GM19238 (cell line): ENCODE results near the gene TMEM117.

Experiments used
- DNase-seq: peaks from one replicate; pipeline ENCODE4 v3.0.0; 2011; ENCODE audit warnings: low spot score; ENCODE audit not compliant: insufficient read length

TMEM117 gene

DNA sequence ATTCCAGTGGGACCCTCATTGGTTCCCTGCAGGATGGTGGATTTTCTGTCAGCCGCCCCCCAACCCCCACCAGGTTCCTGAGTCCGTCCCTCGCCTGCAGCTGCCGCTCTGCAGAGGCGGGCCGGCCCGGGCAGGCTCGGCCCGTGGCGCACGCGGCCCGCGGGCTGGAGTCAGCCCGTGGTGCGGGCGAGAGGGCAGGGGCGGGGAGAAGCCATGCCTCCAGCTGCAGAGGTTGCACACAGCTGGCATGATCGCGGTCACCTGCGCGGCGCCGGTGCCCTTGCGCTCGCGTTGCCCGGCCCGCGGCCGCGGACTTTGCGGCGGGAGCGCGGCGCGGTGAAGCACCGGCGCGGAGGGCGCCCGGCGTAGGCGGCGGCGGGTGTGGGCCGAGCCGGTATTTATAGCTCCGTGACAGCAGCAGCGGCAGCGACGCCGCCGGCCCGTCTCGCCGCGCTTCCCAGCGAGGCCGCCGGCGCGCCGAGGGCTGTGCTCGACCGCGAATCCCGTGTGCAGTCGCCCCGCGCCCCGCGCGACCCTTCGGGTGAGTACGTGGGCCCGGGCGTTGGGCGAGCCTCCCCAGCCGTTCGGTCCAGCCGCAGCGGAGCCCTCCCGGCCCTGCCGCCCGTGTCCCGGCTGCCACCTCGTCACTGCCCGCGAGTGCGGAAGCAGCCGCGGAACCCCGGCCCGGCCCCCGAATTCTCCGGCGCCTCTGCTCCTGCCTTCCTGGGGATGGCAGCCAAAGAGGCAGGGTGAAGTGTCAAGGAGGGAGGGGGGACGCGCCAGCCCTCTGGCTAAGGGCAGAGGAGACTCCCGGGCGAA lies at the start of gene TMEM117:
TSS of gene TMEM117 (plus strand) at position 426 of the 819 bp plus-strand sequence.
- peak; percentile 71 for DNase-seq

DNA sequence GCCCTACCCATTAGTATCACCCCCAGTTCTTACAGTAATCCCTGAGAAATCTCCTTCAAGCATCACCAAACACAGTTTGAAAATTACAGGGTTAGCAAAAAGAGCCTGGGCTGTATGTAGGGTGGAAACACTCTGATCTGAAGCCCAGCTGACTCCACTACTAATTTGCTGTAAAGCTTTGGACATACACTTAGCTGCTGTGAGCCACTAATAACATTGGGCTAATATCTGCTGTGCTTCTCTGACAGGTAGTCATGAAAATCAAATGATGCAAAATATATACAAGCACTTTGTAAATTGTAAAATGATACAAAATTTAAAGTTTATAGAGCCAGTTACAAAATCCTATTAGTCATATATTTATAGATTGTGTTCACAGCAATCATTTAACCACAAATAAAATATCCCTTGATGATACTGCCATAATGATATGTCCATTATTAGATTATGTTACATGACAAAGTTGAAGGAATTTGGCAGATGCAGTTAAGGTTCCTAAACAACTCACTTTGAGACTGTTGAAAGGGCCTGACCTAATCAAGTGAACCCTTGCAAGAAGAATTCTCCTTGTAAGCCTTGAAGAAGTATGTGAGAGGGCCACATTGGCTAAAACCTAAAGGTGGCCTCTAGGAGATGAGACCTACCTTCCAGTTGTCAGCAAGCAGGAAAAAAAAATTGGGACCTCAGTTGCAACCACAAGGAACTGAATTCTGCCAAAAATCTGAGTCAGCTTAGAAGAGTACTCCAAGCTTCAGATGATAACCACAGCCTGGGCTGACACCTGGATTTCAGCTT lies 48.8 kb upstream of the TMEM117 start:
- DNase-seq: no peak

DNA sequence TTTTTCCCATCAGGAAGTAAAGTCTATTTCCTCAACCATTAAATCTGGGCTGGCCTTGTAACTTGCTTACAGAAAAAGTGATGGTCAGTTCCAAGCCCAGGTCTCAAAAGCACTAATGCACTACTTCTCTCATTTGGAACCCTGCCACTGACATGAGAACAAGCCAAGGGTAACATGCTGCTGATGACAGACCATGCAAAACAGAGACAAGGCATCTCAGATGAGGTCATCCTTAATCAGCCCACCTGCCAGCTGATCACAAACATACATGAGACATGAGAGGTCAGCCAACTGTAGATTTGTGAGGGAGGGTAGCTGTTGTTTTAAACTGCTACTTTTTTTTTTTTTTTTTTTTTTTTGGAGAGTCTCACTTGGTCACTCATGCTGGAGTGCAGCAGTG lies 45.9 kb upstream of the TMEM117 start:
- DNase-seq: no peak

DNA sequence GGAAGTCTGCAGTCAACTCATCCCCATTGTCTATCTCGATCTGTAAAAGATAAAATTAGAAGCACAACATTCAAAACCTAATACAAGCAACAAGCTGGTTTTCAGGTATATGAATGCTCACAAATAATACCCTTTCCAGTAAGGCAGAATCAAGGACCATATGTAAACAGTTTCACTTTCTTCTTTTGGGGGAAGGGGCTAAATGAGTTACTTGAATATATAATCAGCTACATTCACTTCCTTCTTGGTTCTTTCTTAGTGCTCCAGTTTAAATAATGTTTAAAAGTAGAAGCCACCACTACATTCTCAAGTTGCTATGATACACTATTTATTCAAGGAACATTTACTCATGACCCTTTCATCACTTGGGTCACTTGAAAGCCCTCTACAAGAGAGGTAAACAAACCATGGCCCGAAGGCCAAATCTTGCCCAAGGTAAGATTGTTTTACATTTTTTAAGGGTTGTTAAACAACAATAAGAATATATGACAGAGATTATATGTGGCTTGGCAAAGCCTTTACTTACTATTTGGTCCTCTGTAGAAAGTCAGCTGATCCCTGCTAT lies 40.1 kb upstream of the TMEM117 start:
- no peak for DNase-seq

DNA sequence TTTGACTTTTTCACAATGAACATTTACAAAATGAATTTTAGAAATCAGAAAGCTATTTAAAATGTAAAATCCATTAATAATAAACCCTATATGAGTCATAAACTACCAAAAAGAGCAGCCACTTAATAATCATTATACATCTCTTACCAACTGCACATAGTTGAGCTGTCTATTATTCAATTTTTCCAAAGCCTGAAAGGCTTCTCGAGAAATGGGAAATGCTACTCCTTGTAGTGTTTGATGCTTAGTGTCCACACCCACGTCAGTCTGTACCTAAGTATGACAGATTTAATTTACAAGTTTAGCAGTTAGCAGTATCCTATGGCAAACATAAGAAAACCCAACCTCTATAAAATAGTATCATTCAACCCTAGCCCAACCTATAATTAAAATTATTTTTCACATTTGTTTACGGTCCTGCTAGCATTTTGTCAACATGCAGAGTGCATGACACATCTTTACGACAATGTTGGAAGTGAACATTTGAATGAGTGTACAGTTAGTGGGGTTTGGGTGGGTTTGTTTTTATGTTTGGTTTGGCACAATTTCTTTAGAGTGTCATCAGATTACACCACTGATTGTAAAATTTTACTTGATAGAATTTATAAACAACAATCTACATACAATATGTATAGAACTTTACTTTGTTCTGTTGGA lies 38.2 kb upstream of the TMEM117 start:
- no peak for DNase-seq

DNA sequence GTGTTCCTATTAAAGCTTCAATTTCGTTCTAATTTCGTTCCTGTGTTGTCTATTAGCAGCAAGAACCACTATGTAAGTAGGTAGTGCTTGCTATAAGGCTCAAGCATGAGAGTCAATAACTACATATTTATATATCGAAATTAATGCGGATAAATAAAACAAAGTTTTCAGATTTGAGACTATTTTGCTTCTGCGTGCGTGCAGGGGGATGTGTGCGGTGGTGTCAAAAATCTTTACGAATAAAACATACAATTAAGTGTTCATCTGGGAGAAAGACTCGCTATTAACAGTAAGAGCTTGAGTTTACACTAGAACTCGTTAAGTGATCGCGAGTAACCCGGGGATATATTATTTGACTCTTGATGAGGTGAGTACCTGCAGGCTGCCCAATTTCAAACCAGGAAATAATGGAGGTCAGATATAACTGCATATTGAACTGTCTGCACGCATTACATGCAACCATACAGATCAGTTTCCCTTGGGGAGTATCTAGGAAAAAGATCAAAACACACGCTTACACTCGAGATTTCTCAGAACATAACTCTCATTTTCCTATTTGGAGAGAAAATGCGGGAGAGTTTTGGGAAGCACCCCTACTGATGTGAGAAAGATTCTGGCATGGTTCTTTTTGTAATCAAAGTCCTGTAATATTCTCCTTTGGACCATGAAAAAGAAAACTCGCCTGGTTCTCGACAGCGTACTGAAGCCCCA lies 30.6 kb upstream of the TMEM117 start:
- DNase-seq: no peak

DNA sequence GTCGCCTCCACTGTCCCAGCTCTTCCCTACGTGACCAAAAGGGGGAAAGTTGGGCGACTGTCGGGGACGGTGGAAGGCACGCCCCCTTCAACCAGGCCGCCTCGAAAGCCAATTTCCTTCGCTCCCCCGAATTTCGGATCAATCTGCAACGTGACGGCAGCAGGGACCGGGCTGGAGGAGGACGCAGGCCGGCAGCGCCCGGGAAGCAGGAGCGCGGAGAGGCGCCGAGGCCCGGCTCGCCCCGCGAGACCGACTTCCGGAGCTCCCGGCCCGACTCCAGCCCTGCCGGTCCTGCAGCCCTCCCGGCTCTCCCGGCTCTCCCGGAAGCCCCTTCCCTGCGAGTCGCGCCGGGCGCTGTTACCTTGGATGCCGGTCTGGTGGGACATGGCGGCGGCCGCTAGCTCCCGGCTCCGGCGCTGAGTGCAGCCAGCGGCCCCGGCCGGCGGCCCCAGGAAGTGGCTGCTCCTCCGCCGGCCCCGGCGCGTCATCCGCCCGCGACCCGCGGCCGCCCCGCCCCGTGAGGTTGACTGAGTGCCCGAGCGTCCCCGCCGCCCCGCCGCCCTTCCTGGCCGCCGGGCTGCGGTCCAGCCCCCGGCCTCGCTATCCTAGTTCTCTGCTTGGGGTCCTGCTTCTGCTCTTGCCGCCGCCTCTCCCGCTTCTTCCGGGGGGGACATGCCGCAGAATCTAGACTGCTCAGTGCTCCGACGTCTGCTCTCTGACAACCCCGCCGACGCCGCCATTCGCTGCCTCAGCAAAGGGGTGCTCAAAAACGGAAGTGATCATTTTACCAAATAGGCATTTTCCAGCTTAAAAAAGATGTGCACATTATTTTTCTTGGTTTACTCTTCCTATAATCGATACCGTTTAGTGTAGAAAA lies 29.8 kb upstream of the TMEM117 start, which contains the start of gene TWF1:
TSS of gene TWF1 (minus strand) at position 458 of the 877 bp plus-strand sequence. CDS start at position 386, 72 bp downstream.
- DNase-seq: peak; percentile 74

DNA sequence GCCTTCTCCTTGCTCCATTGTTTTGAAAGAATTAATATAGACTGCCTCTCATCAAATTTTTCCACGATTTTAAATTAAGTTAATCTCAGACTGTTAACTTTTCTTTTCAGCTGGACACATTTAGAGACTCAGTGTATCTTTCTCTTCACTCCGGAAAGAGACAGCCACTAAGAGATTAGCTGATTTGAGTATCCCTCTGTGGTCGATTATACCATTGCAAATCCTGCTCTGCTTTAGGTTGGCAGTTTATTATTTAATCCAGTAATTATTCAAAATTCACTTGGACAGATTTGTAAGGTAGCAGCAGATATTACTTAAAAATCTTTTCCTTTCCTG lies 29.2 kb upstream of the TMEM117 start:
- no peak for DNase-seq

DNA sequence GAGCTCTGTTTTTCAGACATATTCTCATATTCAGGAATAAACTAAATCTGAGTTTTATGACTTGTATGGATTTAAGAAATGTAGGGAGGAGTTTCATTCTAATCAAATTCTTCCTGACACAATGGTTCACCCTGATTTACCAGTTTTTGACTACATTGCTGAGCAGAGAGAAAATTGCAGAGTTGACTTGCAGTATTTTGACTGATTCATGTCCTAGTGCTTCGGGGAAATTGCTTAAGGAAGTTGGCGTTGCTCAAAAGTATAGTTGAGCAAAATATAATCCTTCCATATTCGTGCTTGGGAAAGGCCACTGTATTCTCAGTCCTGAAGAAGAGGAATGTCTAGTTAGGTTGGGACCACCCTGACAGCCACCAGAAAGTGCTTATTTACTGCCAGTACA lies 28.5 kb upstream of the TMEM117 start:
- no peak for DNase-seq

DNA sequence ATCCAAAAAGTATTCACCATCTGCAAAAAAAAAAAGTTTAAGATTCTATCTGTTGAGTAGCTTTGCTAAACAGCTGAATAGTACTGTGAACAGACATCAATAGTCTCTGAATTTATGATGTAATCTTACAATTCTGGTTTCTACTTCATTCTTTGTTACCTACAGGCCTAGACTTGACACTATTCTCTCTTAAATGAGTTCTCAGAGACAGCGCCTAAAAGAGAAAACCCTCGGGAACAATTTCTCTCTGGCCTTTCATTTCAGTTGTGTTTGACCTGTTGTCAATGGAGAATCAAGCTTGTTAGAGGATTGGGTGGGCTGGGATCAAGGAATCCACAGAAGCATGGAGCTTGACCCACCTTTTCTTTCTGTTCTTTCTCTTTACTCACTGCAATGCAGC lies 23.8 kb upstream of the TMEM117 start:
- DNase-seq: no peak

DNA sequence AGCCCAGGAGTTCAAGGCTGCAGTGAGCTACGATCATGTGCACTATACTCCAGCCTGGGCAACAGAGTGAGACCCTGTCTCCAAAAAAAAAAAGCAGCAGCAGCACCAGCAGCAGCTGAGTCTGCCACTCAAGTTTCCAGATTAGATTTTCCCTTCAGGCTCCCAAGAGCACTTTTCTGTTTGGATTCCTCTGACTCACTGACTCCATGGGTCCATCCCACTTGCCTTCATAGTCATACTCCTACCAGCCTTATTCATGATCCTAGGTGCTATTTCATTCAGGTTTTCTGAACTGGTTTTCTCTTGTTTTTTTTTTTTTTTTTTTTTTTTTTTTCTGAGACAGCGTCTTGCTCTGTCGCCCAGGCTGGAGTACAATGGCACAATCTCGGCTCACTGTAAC lies 23.0 kb upstream of the TMEM117 start:
- DNase-seq: no peak

DNA sequence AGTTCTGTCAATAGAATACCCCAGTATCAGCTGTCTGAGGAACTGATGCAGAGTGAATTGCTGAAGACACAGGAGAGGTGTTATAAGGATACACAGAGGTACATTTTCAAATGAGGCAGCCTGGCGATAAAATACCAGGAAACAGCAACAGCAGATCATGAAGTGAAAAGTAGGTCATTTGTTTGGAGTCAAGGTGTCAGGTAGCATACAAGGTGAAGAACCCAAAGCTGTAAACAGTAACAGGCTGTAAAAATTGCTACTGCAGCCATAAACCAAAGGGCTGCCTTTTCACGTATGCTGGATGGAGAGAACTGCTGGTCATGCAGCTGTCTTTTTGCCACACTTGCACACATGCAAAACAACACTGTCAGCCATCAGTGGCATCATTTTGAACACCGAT lies 20.5 kb upstream of the TMEM117 start:
- DNase-seq: no peak

DNA sequence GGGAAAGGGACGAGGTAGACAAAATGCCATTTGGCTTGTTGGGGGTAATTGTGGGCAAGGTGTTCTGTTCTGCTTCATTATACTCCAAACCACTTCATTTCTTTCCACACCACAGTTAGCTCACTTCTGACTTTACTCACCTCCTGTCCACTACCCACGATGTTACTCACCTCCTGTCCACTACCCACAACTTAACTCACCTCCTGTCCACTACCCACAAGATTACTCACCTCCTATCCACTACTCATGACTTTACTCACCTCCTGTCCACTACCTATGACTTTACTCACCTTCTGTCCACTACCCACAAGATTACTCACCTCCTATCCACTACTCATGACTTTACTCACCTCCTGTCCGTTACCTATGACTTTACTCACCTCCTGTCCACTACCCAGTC lies 19.7 kb upstream of the TMEM117 start:
- no peak for DNase-seq

DNA sequence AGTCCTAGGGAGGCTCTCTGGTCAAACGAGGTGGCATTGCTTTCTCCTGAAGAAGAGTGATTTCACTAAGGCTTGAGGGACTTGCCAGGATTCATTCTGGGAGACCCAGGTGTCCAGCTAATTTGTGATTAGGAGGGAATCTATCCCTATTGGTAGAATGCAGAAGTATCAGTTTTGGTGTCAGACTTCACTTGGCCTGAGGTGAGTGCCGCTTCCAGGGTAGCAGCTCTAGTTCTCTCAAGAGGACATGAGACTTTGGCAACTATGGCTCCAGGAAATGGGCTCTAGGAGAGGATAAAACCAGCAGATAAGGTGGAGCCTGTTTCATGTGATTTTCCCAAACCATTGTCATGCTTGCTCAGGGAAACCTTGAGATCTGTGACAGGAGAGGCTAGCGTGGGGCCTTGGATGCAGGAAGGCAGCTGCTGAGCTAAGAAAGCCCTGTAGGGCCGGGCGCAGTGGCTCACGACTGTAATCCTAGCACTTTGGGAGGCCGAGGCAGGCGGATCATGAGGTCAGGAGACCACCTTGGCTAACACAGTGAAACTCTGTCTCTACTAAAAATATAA lies 11.6 kb upstream of the TMEM117 start:
- DNase-seq: no peak

DNA sequence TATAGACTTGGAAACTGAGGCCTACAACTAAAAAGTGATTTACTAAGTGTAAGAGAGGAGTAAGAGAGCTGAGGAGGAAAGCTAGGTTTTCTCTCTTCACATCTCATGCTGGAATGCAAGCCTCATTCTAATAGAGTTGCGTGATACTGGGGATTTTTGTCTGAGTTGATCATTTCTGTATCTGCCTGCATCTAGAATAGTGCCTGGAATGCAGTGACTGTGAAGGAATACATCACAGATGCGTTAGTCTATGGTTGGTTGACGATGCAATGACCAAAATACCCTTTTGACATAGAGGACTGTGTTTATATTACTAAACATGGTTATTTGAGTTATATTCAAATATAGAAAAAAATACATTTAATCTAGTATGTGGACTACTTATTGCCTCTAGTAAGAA lies 9.2 kb upstream of the TMEM117 start:
- no peak for DNase-seq

DNA sequence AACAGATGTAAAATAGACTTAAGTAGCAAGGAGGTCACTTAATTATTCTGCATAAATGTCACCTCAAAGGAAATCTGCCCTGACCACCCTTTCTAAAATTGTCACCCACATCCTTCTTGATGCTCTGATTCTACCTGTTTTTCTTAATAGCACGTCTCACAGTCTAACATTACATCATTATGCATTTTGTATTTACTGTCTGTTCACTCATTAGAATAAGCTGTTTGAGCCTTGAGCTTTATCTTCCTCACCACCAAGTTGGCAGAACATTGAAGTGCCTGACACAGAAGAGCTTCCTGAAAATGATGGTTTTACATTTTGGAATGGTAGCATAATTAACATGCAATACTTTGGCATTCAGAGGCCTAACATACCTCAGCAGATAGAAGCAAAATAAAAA lies 8.8 kb upstream of the TMEM117 start:
- DNase-seq: no peak

DNA sequence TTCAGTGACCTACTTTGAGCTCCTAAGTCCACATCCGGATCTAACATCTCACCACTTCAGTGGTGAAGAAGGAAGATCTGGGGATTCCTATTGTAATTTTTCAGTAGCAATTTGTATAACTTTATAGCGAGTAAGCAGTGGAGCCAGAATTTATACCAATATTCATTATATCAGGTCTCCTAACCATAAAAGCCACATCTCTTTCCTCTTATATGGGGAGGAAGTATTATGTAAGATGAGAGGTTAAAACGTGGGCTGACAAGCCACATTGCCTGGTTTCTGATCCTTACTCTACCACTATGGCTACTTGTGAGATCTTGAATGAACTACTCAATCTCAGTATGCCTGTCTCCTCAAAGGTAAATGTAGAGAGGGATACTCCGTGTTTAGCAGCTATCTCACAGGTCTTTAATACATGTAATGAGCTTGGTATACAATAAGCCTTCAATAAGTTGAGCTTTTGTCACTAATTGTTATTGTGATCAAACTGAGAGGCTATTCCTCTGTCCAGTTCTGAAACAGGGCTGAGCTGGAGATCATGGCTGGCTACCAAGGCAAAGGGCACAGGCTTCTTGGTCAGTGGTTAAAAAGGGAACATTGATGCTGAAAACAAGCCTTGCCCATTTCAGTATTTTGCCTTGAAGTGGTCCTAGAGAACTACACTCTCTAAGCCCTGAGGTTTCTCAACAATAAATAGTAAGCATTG lies 3.3 kb upstream of the TMEM117 start:
- DNase-seq: no peak

DNA sequence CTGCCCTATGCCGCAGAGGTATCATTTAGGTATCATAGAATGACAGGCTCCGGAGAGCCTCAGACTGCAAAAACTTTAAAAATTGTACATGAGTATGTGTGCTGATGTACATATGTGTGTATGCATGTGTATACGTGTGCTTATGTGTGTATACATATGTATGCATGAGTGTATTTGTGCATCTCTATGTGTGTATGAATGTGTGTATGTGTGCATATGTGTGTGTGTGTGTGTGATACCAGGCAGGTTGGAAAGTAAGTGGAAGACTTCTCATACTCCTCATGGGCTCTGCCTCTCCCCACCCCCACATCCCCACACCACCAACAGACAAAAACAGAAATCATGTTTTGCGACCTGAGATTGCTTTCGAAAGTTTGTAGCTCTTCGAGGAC lies 621 bp upstream of the TMEM117 start:
- DNase-seq: no peak

DNA sequence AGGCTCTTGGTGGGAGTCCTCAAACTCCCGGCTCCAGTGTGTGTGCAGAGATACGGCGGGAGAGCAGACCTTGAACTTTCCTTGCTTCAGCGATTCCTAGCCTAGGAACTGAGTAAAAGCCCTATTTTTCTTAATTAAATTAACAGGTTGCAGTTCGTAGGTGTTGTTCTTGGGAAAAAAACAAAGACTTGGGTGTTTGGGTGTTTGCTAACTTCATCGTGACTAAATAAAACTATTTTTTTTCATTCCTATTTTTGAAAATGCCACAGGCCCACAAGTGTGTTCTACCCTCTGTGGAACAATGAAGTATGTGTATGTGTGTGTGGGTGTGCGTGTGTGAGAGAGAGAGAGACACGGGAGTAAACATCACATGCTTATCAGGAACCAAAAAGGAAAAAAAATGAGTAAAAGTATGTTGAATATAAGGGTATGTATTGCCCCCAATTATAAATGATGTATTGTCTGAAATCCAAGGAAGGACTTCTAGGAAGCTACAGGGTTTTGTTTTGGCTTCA lies 651 bp downstream of the TMEM117 start:
- no peak for DNase-seq
